IPS-20b (cell line): ENCODE measurements around the gene TMF1.

Source experiments
- H3K27ac ChIP-seq: one replicate; pipeline ENCODE4 v1.5.1; 2013; ENCODE audit warnings: low read length
- H3K27me3 ChIP-seq: 2 replicates; pipeline ENCODE4 v1.6.1; 2013; ENCODE audit warnings: mild to moderate bottlenecking, low read length, inconsistent platforms; ENCODE audit not compliant: insufficient read depth
- H3K36me3 ChIP-seq: 2 replicates; pipeline ENCODE4 v1.6.1; 2013; ENCODE audit warnings: low read depth, mild to moderate bottlenecking, inconsistent platforms, low read length, moderate library complexity; ENCODE audit not compliant: insufficient read depth
- H3K4me1 ChIP-seq: 2 replicates; pipeline ENCODE4 v1.6.1; 2013; ENCODE audit warnings: mild to moderate bottlenecking, control low read depth, inconsistent platforms, low read length, moderate library complexity; ENCODE audit not compliant: insufficient read depth
- H3K4me3 ChIP-seq: 2 replicates; pipeline ENCODE4 v1.5.1; 2013; ENCODE audit warnings: mild to moderate bottlenecking, low read length, inconsistent platforms
- H3K9ac ChIP-seq: 2 replicates; pipeline ENCODE4 v1.6.1; 2013; ENCODE audit warnings: low read depth, mild to moderate bottlenecking, inconsistent platforms, low read length, moderate library complexity
- H3K9me3 ChIP-seq: 2 replicates; pipeline ENCODE4 v1.6.1; 2013; ENCODE audit warnings: mild to moderate bottlenecking, low read depth, low read length, inconsistent platforms; ENCODE audit not compliant: insufficient read depth

The TMF1 gene

GRCh38 chr3:69032142-69032541 lies 20.0 kb downstream of the TMF1 start:
- Histone ChIP-seq H3K4me3 (no peak overlapping the region), H3K9me3 (no peaks in the 10 kb centered on the region), H3K27me3 (no peaks in the 10 kb centered on the region), H3K36me3 (peaks cover 73% of the 10 kb centered on the region), H3K4me1 (no peaks in the 10 kb centered on the region), H3K9ac (no peak overlapping the region), H3K27ac (no peak overlapping the region)

GRCh38 chr3:69031635-69032034 lies 20.5 kb downstream of the TMF1 start:
- Histone ChIP-seq H3K4me3 (no peak overlapping the region), H3K27ac (no peak overlapping the region), H3K9ac (no peak overlapping the region), H3K36me3 (peaks cover 71% of the 10 kb centered on the region), H3K4me1 (no peaks in the 10 kb centered on the region), H3K27me3 (no peaks in the 10 kb centered on the region), H3K9me3 (no peaks in the 10 kb centered on the region)

DNA sequence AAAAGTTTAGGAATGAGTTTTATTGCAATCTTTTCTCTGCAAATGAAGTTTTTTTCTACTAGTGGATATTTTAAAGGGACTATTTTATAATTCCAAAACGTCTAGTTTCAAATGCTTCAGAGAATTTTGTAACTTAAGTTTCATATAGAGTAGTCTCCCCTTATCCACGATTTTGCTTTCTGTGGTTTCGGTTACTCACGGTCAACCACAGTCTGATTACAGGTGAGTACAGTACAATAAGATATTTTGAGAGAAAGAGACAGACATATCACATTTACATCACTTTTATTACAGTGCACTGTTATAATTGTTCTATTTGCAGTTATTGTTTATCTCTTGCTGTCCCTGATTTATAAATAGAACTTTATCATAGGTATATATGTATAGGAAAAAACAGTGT lies 31.3 kb downstream of the TMF1 start:
- Histone ChIP-seq H3K27me3 (no peaks in the 10 kb centered on the region), H3K9me3 (no peaks in the 10 kb centered on the region), H3K9ac (no peak overlapping the region), H3K36me3 (peaks cover 25% of the 10 kb centered on the region), H3K4me1 (peaks cover 7% of the 10 kb centered on the region; the same call in 1 of the 2 replicates), H3K27ac (no peak overlapping the region), H3K4me3 (no peak overlapping the region)

DNA sequence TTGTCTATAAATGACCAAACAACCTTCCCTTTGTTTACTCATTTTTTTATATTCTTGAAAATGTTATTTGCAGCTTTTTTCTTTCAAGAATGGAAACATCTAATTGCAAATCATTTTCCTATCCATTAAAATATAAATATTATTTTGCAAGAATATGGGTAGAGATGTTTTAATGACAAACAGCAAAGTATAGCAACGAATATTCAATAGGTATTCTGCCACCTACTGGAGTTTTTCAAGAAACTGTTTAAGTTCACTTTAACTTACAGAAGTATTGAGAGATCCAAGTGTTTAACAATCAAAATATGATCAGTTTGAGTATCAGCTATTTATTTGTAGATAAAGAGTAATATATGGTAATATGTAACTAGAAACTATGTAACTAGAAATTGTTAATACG lies 31.7 kb downstream of the TMF1 start:
- H3K4me1 ChIP-seq: peaks cover 8% of the 10 kb centered on the region; the same call in 1 of the 2 replicates
- H3K27me3 ChIP-seq: no peaks in the 10 kb centered on the region
- no peak overlapping the region for H3K4me3 ChIP-seq
- H3K36me3 ChIP-seq: peaks cover 21% of the 10 kb centered on the region
- H3K27ac ChIP-seq: no peak overlapping the region
- no peak overlapping the region for H3K9ac ChIP-seq
- H3K9me3 ChIP-seq: no peaks in the 10 kb centered on the region

- no peak overlapping the region for H3K4me3 ChIP-seq
- H3K9me3 ChIP-seq: no peaks in the 10 kb centered on the region
- no peak overlapping the region for H3K27ac ChIP-seq
- no peaks in the 10 kb centered on the region for H3K36me3 ChIP-seq
- peaks cover 19% of the 10 kb centered on the region; the same call in 1 of the 2 replicates for H3K27me3 ChIP-seq
- peaks cover 29% of the 10 kb centered on the region; the same call in 1 of the 2 replicates for H3K4me1 ChIP-seq
- H3K9ac ChIP-seq: no peak overlapping the region
These were observed 35.2 kb downstream of the TMF1 start for GRCh38 chr3:69016901-69017300.

- Histone ChIP-seq H3K36me3 (peaks cover 2% of the 10 kb centered on the region; the same call in 1 of the 2 replicates), H3K4me3 (no peak overlapping the region), H3K27me3 (peaks cover 19% of the 10 kb centered on the region; the same call in 1 of the 2 replicates), H3K4me1 (peaks cover 37% of the 10 kb centered on the region), H3K9ac (no peak overlapping the region), H3K27ac (no peak overlapping the region), H3K9me3 (no peaks in the 10 kb centered on the region)
These were observed 36.0 kb downstream of the TMF1 start for GRCh38 chr3:69016102-69016501.

- H3K36me3 ChIP-seq: peaks cover 16% of the 10 kb centered on the region; the same call in 1 of the 2 replicates
- no peak overlapping the region for H3K27ac ChIP-seq
- peak overlapping the region; percentile 58; the same call in 1 of the 2 replicates for H3K9ac ChIP-seq
- peak overlapping the region; percentile 59 for H3K4me3 ChIP-seq
- H3K9me3 ChIP-seq: no peaks in the 10 kb centered on the region
- peaks cover 56% of the 10 kb centered on the region for H3K4me1 ChIP-seq
- H3K27me3 ChIP-seq: peaks cover 19% of the 10 kb centered on the region; the same call in 1 of the 2 replicates
These were observed 38.0 kb downstream of the TMF1 start for GRCh38 chr3:69014022-69014580.

DNA sequence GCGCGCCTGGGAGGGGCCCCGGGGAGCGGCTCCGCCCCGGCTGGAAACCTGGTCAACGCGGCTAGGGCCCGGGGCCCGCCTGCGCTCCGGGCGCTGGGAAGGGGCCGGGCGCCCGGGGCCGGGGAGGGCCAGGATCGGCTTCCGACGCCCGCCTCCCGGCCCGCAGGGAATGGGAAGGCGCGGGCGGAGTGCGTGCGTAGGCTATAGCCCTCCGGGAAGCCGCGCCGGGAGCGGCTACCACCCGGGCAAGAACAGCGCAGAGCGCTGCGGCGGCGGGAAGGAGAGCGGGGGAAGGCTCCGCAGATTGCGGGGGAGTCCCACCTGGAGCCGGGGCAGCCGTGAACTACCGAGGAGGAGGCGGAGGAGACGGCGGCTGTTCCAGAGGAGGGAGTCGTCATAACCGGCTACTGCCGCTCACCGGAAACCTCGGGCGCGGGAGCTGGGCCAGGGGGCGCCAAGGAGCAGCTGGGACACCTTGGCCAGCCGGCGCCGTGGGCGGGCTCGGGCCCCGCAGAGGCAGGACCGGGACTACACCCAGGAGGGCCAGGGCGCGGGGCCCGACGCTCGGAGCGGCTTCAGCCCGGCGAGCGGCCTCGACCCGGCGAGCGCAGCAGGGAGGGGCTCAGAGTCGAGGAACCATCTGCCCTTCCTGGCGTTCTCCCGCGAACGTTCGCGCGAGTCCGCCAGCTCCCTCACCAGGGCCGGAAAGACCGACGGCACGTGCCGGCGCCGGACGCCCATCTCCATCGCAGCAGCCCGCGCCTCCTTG lies 38.7 kb downstream of the TMF1 start, which contains the start of gene EOGT:
Gene EOGT (minus strand): TSS at position 432 of the 769 bp plus-strand sequence. CDS start 3,838 bp downstream, outside the sequence.
- peaks cover 62% of the 10 kb centered on the region for H3K4me1 ChIP-seq
- H3K27ac ChIP-seq: no peak within 1 kb of the TSS
- H3K9ac ChIP-seq: peak within 1 kb of the TSS; percentile 58; the same call in 1 of the 2 replicates
- no peaks in the 10 kb centered on the region for H3K9me3 ChIP-seq
- H3K4me3 ChIP-seq: peak within 1 kb of the TSS; percentile 59
- H3K36me3 ChIP-seq: peaks cover 23% of the 10 kb centered on the region; the same call in 1 of the 2 replicates
- H3K27me3 ChIP-seq: peaks cover 19% of the 10 kb centered on the region; the same call in 1 of the 2 replicates

GRCh38 chr3:69012800-69013252 lies 39.3 kb downstream of the TMF1 start:
- no peak overlapping the region for H3K27ac ChIP-seq
- no peaks in the 10 kb centered on the region for H3K9me3 ChIP-seq
- peak overlapping the region; percentile 58; the same call in 1 of the 2 replicates for H3K9ac ChIP-seq
- peaks cover 29% of the 10 kb centered on the region; the same call in 1 of the 2 replicates for H3K36me3 ChIP-seq
- peaks cover 62% of the 10 kb centered on the region for H3K4me1 ChIP-seq
- peaks cover 19% of the 10 kb centered on the region; the same call in 1 of the 2 replicates for H3K27me3 ChIP-seq
- peak overlapping the region; percentile 59 for H3K4me3 ChIP-seq

DNA sequence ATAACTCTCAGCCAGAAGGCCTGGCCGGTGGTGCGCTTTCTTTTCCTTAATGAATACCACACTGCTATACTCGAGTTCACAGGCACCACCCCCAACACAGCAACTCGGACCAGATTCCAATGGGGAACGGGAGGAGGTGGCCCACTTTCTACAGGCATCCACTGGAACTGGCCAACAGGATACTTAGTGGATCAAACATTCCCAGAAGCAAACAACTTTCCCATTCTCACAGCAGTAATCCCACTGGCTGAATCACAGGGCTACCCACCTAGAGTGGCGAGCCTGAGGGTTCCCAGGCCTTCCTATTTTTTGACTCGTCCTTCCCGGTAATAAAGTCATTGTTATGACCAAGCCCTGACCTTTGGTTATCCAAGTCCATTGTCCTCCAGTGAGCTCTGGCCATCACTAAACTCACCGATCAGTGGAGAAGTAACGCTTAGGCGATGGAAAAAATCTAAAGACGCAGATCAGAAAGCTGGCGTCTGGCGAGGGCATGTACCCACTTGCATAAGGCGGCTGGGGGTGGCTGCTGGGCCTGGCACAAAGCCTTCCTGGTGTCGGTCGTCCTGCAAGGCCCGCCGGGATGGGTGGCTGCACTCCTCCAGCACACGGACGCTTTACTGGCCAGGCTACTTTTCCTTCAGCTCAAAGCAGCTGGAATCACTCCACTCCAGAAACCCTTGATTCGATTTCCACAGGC lies 39.9 kb downstream of the TMF1 start:
- Histone ChIP-seq H3K4me1 (peaks cover 59% of the 10 kb centered on the region), H3K27ac (no peak overlapping the region), H3K27me3 (peaks cover 19% of the 10 kb centered on the region; the same call in 1 of the 2 replicates), H3K36me3 (peaks cover 31% of the 10 kb centered on the region; the same call in 1 of the 2 replicates), H3K4me3 (peak overlapping the region; percentile 59), H3K9ac (peak overlapping the region; percentile 58; the same call in 1 of the 2 replicates), H3K9me3 (no peaks in the 10 kb centered on the region)

- Histone ChIP-seq H3K4me1 (peaks cover 55% of the 10 kb centered on the region), H3K4me3 (no peak overlapping the region)
These were observed 40.9 kb downstream of the TMF1 start for GRCh38 chr3:69011096-69011730.

More at GRCh38 chr3:69011096-69011730, 40.9 kb downstream of the TMF1 start:
- H3K27ac ChIP-seq: peak overlapping the region; percentile 81
- peak overlapping the region; percentile 78; the same call in 1 of the 2 replicates for H3K9ac ChIP-seq
- H3K36me3 ChIP-seq: peaks cover 40% of the 10 kb centered on the region; the same call in 1 of the 2 replicates
- H3K9me3 ChIP-seq: no peaks in the 10 kb centered on the region
- peaks cover 19% of the 10 kb centered on the region; the same call in 1 of the 2 replicates for H3K27me3 ChIP-seq
